ENCODE results near the gene HSF4. TPM values are rescaled to one million over a fixed set of nuclear protein-coding genes. Genes with fewer than 3 reads are reported as not detected.
A peak's percentile ranks its signal among the peaks of the same experiment; 100 is the strongest.

The HSF4 gene
- total RNA-seq, 4 donors from 2014 or later = 9.0 to 111 (median 29.7) TPM

DNA sequence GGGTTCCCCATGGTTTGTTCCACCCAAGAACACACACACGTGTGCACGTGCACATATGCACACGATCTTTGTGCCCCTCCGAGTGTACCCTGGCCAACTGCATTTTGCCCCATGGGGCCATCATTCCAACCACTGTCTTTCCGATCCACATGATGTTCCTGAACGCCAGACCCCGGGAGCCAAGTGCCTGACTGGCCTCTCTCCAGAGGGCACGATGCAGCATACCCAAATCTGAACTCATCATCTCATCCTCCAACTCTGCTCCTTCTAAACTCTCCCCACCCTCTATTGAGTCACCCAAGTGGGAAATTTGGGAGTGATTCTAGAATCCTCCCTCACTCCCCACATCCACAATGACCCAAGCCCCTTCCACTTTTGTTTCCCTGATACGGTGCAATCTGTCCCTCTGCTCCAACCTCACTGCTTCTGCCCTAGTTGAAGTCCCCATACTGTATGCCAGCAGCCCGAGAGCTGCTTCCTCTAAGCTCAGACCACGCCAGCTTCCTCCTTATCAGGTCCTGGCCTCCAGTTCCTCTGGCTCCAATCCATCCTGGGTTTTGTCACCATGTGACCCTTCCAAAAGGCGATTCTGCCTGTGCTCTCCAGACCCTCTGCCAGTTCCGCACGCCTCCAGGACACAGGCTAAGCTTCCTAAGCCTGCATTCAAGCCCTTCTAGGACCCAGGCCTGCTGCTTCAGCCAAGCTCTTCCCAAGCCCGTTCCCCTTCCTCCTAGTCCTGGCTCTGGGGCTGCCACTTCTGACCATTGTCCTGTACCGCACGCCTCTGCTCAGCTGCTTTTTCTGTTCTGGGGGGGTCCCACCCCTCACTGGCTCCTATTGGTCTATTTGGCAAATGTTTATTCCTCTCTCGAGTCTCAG lies 52.3 kb downstream of the HSF4 start:
- no peak for TF ChIP-seq POLR2A (IDR thresholded peaks at IDR 0.05)
- no peak for TF ChIP-seq CTCF (IDR thresholded peaks at IDR 0.05 in 4 of 5, conservative IDR thresholded peaks at IDR 0.05 in 1 of 5)
- peak in 1 of 2 donors; percentile 25 for ATAC-seq
- no peaks in the 10 kb centered on the region for H3K36me3 ChIP-seq
- peak overlapping the region in 2 of 4 donors; percentile 12 to 32 for H3K27ac ChIP-seq
- DNase-seq = peak in 1 of 2 donors; percentile 43
- H3K4me3 ChIP-seq = no peak overlapping the region
- H3K27me3 ChIP-seq = no peaks in the 10 kb centered on the region
- intact Hi-C loops (cut with DNase I; ENCODE audit: low total_unique reads) (no loop called here), in situ Hi-C loops (cut with MboI; ENCODE audit: low sequenced_read_pairs in 4 of 4) (no loop called here)
- no peaks in the 10 kb centered on the region for H3K9me3 ChIP-seq
- peaks cover 15 to 19% of the 10 kb centered on the region in 2 donors for H3K4me1 ChIP-seq

MicroRNAs within 50 kb of the gene (microRNA counts, 767-probe panel; counts per million panel counts)
- microRNA hsa-miR-328 = 356 to 448 counts per million in 2 donors

Small RNAs within 50 kb of the gene (microRNA-seq; reads per million reads assigned to microRNA genes)
- gene MIR328 (ENCODE audit: borderline replicate concordance in 2 of 2) = 237 to 292 reads per million in 2 donors

Other genes with a start within 250 kb of the HSF4 start
- under 1 TPM in 3 of 4 donors, not detected in 1; 0.10 to 0.87 (median 0.16) TPM for gene CDH16, start 245.9 kb upstream of the HSF4 start, total RNA-seq
- gene RRAD, start 239.2 kb upstream of the HSF4 start, total RNA-seq = 1,000 to 10,000 TPM in 1 of 4 donors, 100 to 1,000 TPM in 3; 286 to 1,191 (median 655) TPM
- 100 to 1,000 TPM; 189 to 338 (median 264) TPM for gene CIAO2B, start 230.3 kb upstream of the HSF4 start, total RNA-seq
- gene CES2, start 229.2 kb upstream of the HSF4 start, total RNA-seq = 10 to 100 TPM; 25.6 to 48.2 (median 37.7) TPM
- 10 to 100 TPM; 10.3 to 30.3 (median 12.9) TPM for gene CES3, start 203.5 kb upstream of the HSF4 start, total RNA-seq
- 10 to 100 TPM; 12.0 to 82.7 (median 17.4) TPM for gene CES4A, start 176.2 kb upstream of the HSF4 start, total RNA-seq
- 100 to 1,000 TPM in 2 of 4 donors, 10 to 100 TPM in 2; 38.9 to 105 (median 96.5) TPM for gene CBFB, start 135.6 kb upstream of the HSF4 start, total RNA-seq
- gene PHAF1, start 54.8 kb upstream of the HSF4 start, total RNA-seq = 10 to 100 TPM; 23.3 to 63.4 (median 48.9) TPM
- gene B3GNT9, start 13.7 kb upstream of the HSF4 start, total RNA-seq = 1 to 10 TPM; 1.5 to 3.1 (median 2.6) TPM
- gene TRADD, start 4.8 kb upstream of the HSF4 start, total RNA-seq = 10 to 100 TPM in 2 of 4 donors, 1 to 10 TPM in 2; 8.8 to 15.3 (median 10.1) TPM
- gene FBXL8, start 4.8 kb upstream of the HSF4 start, total RNA-seq = 10 to 100 TPM in 3 of 4 donors, 1 to 10 TPM in 1; 7.0 to 16.3 (median 14.3) TPM
- gene NOL3, start 5.8 kb downstream of the HSF4 start, total RNA-seq = 100 to 1,000 TPM in 3 of 4 donors, 10 to 100 TPM in 1; 77.5 to 231 (median 173) TPM
- 1 to 10 TPM; 2.5 to 7.7 (median 4.5) TPM for gene MATCAP1, start 19.2 kb downstream of the HSF4 start, total RNA-seq
- 1 to 10 TPM in 1 of 4 donors, under 1 TPM in 3; 0.20 to 2.3 (median 0.88) TPM for gene EXOC3L1, start 25.4 kb downstream of the HSF4 start, total RNA-seq
- 100 to 1,000 TPM in 1 of 4 donors, 10 to 100 TPM in 3; 67.8 to 114 (median 96.5) TPM for gene E2F4, start 27.4 kb downstream of the HSF4 start, total RNA-seq
- under 1 TPM; 0.09 to 0.55 (median 0.29) TPM for gene ELMO3, start 34.4 kb downstream of the HSF4 start, total RNA-seq
- 10 to 100 TPM; 14.7 to 35.8 (median 29.2) TPM for gene TMEM208, start 62.4 kb downstream of the HSF4 start, total RNA-seq
- 10 to 100 TPM; 26.3 to 65.3 (median 52.4) TPM for gene FHOD1, start 82.7 kb downstream of the HSF4 start, total RNA-seq
- gene SLC9A5, start 84.2 kb downstream of the HSF4 start, total RNA-seq = 1 to 10 TPM in 3 of 4 donors, under 1 TPM in 1; 0.61 to 2.0 (median 1.2) TPM
- 10 to 100 TPM in 1 of 4 donors, 1 to 10 TPM in 3; 1.1 to 16.5 (median 2.6) TPM for gene PLEKHG4, start 114.8 kb downstream of the HSF4 start, total RNA-seq
- not detected for gene KCTD19, start 162.0 kb downstream of the HSF4 start, total RNA-seq
- gene LRRC36, start 162.1 kb downstream of the HSF4 start, total RNA-seq = not detected
- gene TPPP3, start 228.8 kb downstream of the HSF4 start, total RNA-seq = 10 to 100 TPM in 2 of 4 donors, 1 to 10 TPM in 2; 2.2 to 31.9 (median 7.1) TPM

Data from gastrocnemius medialis (tissue), 4 donors.